Fibroblast of villous mesenchyme (primary cell): ENCODE results near the gene TBC1D22B. TPM values are rescaled to one million over a fixed set of nuclear protein-coding genes. Genes with fewer than 3 reads are reported as not detected.

Source experiments
- DNase-seq: peaks from one replicate; pipeline ENCODE4 v3.0.0-alpha.2; 2010; ENCODE audit warnings: low read depth
- H3K4me3 ChIP-seq: 2 replicates; pipeline ENCODE4 v1.5.1; 2011; ENCODE audit warnings: low read depth, mild to moderate bottlenecking, low read length
- CTCF ChIP-seq: IDR thresholded peaks from 2 replicates; pipeline ENCODE4 v1.5.1; 2012; ENCODE audit warnings: low read depth, mild to moderate bottlenecking, low read length; ENCODE audit not compliant: insufficient read depth
- total RNA-seq: library from RNA; depleted of rRNA; stranded (reverse); fragments of >200 nt; gene quantifications from 2 replicates; pipeline ENCODE4 v1.2.3, GENCODE V29; 2012

The TBC1D22B gene
- total RNA-seq, 1 donor: 10.8 TPM

GRCh38 chr6:37351027-37351426 is 93.5 kb downstream of the TBC1D22B start:
- no peak for DNase-seq
- no peak for TF ChIP-seq CTCF
- no peak overlapping the region for H3K4me3 ChIP-seq

GRCh38 chr6:37352384-37352783 is 94.8 kb downstream of the TBC1D22B start:
- no peak for DNase-seq
- TF ChIP-seq CTCF: no peak
- no peak overlapping the region for H3K4me3 ChIP-seq

GRCh38 chr6:37353761-37354525 is 96.4 kb downstream of the TBC1D22B start, which contains the start of gene RNF8:
TSS of gene RNF8 (plus strand) at chr6:37353983. CDS start at chr6:37354165, 182 bp downstream.
- H3K4me3 ChIP-seq: peak within 1 kb of the TSS; percentile 87
- peak; percentile 85 for DNase-seq
- TF ChIP-seq CTCF: no peak

GRCh38 chr6:37354526-37355384 is 97.2 kb downstream of the TBC1D22B start:
- TF ChIP-seq CTCF: no peak
- no peak for DNase-seq
- H3K4me3 ChIP-seq: peak overlapping the region; percentile 87

GRCh38 chr6:37357288-37357687 is 99.7 kb downstream of the TBC1D22B start:
- no peak for DNase-seq
- TF ChIP-seq CTCF: no peak
- no peak overlapping the region for H3K4me3 ChIP-seq

- DNase-seq: no peak
- no peak for TF ChIP-seq CTCF
- no peak overlapping the region for H3K4me3 ChIP-seq
Measured at GRCh38 chr6:37357860-37358259, 100.3 kb downstream of the TBC1D22B start.
